K562 (cell line): ENCODE results near the gene AMDHD2. TPM values are rescaled to one million over a fixed set of nuclear protein-coding genes. Genes with fewer than 3 reads are reported as not detected.
A peak's percentile ranks its signal among the peaks of the same experiment; 100 is the strongest.

Experiments
- CREB1 ChIP-seq, 2 experiments: sonication (generic) in 1 of 2; formaldehyde crosslinking in 1 of 2; IDR thresholded peaks; 2 replicates each; pipeline versions ENCODE4 v1.6.1 to v1.8.0; 2012 to 2022; ENCODE audit warnings: inconsistent platforms in 1 of 2, mild to moderate bottlenecking in 1 of 2, missing genetic modification reagents in 1 of 2, moderate library complexity in 1 of 2
- FOXJ2 ChIP-seq: fragments of 200-800 bp; sonication (Bioruptor generic); IDR thresholded peaks from 2 replicates; pipeline ENCODE4 v1.6.1; 2016; ENCODE audit warnings: missing genetic modification characterization, missing compliant biosample characterization
- KDM2B ChIP-seq: fragments of 250-450 bp; sonication (Bioruptor Pico); IDR thresholded peaks from 2 replicates; pipeline ENCODE4 v1.8.0; 2021; ENCODE audit warnings: mild to moderate bottlenecking, moderate library complexity
- L3MBTL2 ChIP-seq: fragments of 450-650 bp; IDR thresholded peaks from 2 replicates; pipeline ENCODE4 v1.6.1; 2016; ENCODE audit warnings: mild to moderate bottlenecking, moderate library complexity
- MTA3 ChIP-seq: fragments of 450-650 bp; formaldehyde crosslinking; IDR thresholded peaks from 2 replicates; pipeline ENCODE4 v1.6.1; 2017; ENCODE audit warnings: mild to moderate bottlenecking, borderline replicate concordance
- SAFB ChIP-seq: fragments of 200-400 bp; formaldehyde crosslinking; IDR thresholded peaks from 2 replicates; pipeline ENCODE4 v1.6.1; 2017; ENCODE audit warnings: low read depth, low read length, borderline replicate concordance
- SRSF9 ChIP-seq: fragments of 200-400 bp; formaldehyde crosslinking; IDR thresholded peaks from 2 replicates; pipeline ENCODE4 v1.6.1; 2017; ENCODE audit warnings: low read depth, low read length, borderline replicate concordance
- TAL1 ChIP-seq: fragments of 450-650 bp; IDR thresholded peaks from 2 replicates; pipeline ENCODE4 v1.6.1; 2016; ENCODE audit warnings: mild to moderate bottlenecking
- TEAD4 ChIP-seq, 2 experiments: sonication (generic) in 1 of 2; formaldehyde crosslinking in 1 of 2; IDR thresholded peaks; 2 replicates each; pipeline versions ENCODE4 v1.6.1 to v1.8.0; 2012 to 2022; ENCODE audit warnings: borderline replicate concordance in 1 of 2, inconsistent platforms in 1 of 2, low read length in 1 of 2, mild to moderate bottlenecking in 1 of 2, missing genetic modification reagents in 1 of 2
- ZEB2 ChIP-seq: fragments of 450-650 bp; IDR thresholded peaks from 2 replicates; pipeline ENCODE4 v1.6.1; 2016
- ZNF212 ChIP-seq: fragments of 450-650 bp; formaldehyde crosslinking; IDR thresholded peaks from 2 replicates; pipeline ENCODE4 v1.4.0; 2020; ENCODE audit warnings: mild to moderate bottlenecking
- polyA plus RNA-seq, 8 experiments: library from polyadenylated mRNA; depleted of rRNA in 4 of 8; stranded (reverse) in 5 of 8; unstranded in 3 of 8; fragments of >200 nt; fragmentation: Nextera tagmentation in 2 of 8; fragmentation: Illumina TruSeq in 1 of 8; extraction: Ambion mirVana in 2 of 8; extraction: Trizol in 1 of 8; gene quantifications; 2 replicates each; pipeline versions ENCODE4 v1.2.1 to v1.2.3, GENCODE V29; 2011 to 2014; ENCODE audit warnings: inconsistent platforms in 1 of 8, missing spikeins in 1 of 8
- total RNA-seq, 7 experiments: library from RNA; depleted of rRNA in 6 of 7; stranded (reverse); fragments of >200 nt in 6 of 7; fragmentation: Illumina TruSeq in 2 of 7; extraction: Trizol in 2 of 7; gene quantifications; 2 replicates each; pipeline versions ENCODE4 v1.2.1 to v1.2.3, GENCODE V29; 2011 to 2021; ENCODE audit warnings: low replicate concordance in 1 of 7
- TF ChIP-seq, protein P1 (sequence below): fragments of 450-650 bp; formaldehyde crosslinking; conservative IDR thresholded peaks from 2 replicates; pipeline ENCODE4 v1.4.0; 2022; ENCODE audit warnings: mild to moderate bottlenecking, missing genetic modification characterization
- TF ChIP-seq, protein P2 (sequence below): fragments of 250-450 bp; sonication (Bioruptor Pico); IDR thresholded peaks from 2 replicates; pipeline ENCODE4 v1.4.0; 2020; ENCODE audit warnings: mild to moderate bottlenecking
- TF ChIP-seq, protein P3 (sequence below), 2 experiments: fragments of 450-650 bp in 1 of 2; sonication (generic) in 1 of 2; formaldehyde crosslinking in 1 of 2; IDR thresholded peaks; 2 replicates each; pipeline versions ENCODE4 v1.7.1 to v1.9.0; 2016 to 2022; ENCODE audit warnings: inconsistent platforms in 1 of 2, mild to moderate bottlenecking in 1 of 2, missing genetic modification reagents in 1 of 2

The AMDHD2 gene
- total and polyA plus RNA-seq, 9 of the 15 experiments (the other 6 are each of a cell fraction or from before 2014, with no cell fraction given), result 0.38 to 56.9 (median 18.3) TPM; not detected in 1

DNA sequence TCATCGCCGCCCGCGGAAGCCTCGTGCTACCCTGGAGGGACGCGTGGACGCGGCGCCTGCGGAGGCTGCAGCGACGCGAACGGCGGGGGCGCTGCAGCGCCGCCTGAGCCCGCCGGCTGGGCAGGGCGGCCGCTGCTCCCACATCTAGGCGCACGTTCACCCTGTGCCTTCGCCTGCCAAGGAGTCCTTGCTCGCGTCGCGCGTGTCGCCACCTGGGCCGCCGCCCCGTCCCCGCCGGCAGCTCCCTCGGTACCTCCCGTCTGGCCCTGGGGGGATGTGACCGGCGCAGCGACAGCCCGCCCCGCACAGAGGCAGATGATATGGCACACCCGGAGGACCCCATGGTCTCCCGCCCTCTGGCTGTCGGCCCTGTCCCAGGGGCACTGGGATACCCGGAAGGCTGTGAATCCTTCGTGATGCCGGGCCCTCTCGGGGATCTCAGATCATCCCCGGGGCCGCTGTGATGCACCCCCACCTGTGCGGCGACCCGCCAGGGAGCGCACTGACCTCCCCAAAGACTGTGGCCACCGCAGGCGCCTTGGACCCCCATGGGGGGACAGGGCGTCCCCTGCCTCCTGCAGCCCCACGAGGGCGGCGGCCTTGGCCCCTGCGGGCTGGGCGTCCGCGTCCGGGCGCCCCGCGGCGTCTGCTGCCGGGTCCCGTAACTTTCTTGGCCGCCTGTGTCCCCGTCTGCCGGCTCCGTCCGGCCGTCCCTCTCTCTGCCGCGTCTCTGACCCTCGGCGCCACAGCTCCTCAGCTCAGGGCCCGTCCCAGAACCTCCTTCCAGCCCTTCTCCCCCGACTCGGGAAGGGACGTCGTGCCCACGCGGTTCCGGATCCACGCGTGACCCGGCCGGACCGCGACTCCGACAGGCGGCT lies 45.9 kb upstream of the AMDHD2 start (continued):
- TF ChIP-seq FOXJ2 (tag), result no peak
- 0 out of 2 replicates have a peak, but pooled peaks have one; percentile 26 for TF ChIP-seq ZNF212 (CRISPR knock-in tag)
- TF ChIP-seq KDM2B (CRISPR knock-in tag), result no peak
- peak; percentile 34; the same call in 1 of the 2 replicates for TF ChIP-seq MTA3
- no peak for TF ChIP-seq ZEB2
- TF ChIP-seq, protein P1, sequence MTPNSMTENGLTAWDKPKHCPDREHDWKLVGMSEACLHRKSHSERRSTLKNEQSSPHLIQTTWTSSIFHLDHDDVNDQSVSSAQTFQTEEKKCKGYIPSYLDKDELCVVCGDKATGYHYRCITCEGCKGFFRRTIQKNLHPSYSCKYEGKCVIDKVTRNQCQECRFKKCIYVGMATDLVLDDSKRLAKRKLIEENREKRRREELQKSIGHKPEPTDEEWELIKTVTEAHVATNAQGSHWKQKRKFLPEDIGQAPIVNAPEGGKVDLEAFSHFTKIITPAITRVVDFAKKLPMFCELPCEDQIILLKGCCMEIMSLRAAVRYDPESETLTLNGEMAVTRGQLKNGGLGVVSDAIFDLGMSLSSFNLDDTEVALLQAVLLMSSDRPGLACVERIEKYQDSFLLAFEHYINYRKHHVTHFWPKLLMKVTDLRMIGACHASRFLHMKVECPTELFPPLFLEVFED (CRISPR knock-in tag), result no peak
- peak; percentile 92 for TF ChIP-seq L3MBTL2
- peak; percentile 93 for TF ChIP-seq SAFB
- TF ChIP-seq CREB1 (IDR thresholded peaks at IDR 0.05), result 0 out of 2 replicates have a peak, but pooled peaks have one; percentile 34
- TF ChIP-seq CREB1 (CRISPR knock-in tag; IDR thresholded peaks at IDR 0.05), result peak; percentile 51; the same call in 1 of the 2 replicates
- no peak for TF ChIP-seq SRSF9
- peak; percentile 14; the same call in 1 of the 2 replicates for TF ChIP-seq TEAD4 (IDR thresholded peaks at IDR 0.05; ENCODE audit: low read length)
- TF ChIP-seq TEAD4 (CRISPR knock-in tag; IDR thresholded peaks at IDR 0.05; ENCODE audit: borderline replicate concordance), result peak; percentile 71
- no peak for TF ChIP-seq TAL1
- TF ChIP-seq, protein P2, sequence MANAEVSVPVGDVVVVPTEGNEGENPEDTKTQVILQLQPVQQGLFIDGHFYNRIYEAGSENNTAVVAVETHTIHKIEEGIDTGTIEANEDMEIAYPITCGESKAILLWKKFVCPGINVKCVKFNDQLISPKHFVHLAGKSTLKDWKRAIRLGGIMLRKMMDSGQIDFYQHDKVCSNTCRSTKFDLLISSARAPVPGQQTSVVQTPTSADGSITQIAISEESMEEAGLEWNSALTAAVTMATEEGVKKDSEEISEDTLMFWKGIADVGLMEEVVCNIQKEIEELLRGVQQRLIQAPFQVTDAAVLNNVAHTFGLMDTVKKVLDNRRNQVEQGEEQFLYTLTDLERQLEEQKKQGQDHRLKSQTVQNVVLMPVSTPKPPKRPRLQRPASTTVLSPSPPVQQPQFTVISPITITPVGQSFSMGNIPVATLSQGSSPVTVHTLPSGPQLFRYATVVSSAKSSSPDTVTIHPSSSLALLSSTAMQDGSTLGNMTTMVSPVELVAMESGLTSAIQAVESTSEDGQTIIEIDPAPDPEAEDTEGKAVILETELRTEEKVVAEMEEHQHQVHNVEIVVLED (CRISPR knock-in tag), result peak; percentile 68
- TF ChIP-seq, protein P3, sequence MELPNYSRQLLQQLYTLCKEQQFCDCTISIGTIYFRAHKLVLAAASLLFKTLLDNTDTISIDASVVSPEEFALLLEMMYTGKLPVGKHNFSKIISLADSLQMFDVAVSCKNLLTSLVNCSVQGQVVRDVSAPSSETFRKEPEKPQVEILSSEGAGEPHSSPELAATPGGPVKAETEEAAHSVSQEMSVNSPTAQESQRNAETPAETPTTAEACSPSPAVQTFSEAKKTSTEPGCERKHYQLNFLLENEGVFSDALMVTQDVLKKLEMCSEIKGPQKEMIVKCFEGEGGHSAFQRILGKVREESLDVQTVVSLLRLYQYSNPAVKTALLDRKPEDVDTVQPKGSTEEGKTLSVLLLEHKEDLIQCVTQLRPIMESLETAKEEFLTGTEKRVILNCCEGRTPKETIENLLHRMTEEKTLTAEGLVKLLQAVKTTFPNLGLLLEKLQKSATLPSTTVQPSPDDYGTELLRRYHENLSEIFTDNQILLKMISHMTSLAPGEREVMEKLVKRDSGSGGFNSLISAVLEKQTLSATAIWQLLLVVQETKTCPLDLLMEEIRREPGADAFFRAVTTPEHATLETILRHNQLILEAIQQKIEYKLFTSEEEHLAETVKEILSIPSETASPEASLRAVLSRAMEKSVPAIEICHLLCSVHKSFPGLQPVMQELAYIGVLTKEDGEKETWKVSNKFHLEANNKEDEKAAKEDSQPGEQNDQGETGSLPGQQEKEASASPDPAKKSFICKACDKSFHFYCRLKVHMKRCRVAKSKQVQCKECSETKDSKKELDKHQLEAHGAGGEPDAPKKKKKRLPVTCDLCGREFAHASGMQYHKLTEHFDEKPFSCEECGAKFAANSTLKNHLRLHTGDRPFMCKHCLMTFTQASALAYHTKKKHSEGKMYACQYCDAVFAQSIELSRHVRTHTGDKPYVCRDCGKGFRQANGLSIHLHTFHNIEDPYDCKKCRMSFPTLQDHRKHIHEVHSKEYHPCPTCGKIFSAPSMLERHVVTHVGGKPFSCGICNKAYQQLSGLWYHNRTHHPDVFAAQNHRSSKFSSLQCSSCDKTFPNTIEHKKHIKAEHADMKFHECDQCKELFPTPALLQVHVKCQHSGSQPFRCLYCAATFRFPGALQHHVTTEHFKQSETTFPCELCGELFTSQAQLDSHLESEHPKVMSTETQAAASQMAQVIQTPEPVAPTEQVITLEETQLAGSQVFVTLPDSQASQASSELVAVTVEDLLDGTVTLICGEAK (IDR thresholded peaks at IDR 0.05), result peak; percentile 49; the same call in 1 of the 2 replicates
- TF ChIP-seq, protein P3 (CRISPR knock-in tag; IDR thresholded peaks at IDR 0.05), result no peak
